C4-2B (cell line): ENCODE results near the gene KAT14.

Source experiments
- ZFX ChIP-seq: fragments of 450-650 bp; IDR thresholded peaks from 2 replicates; pipeline ENCODE4 v1.6.1; 2017
- TF ChIP-seq, protein P1 (sequence below): fragments of 450-650 bp; conservative IDR thresholded peaks from 2 replicates; pipeline ENCODE4 v1.5.1; 2017; ENCODE audit warnings: mild to moderate bottlenecking

DNA sequence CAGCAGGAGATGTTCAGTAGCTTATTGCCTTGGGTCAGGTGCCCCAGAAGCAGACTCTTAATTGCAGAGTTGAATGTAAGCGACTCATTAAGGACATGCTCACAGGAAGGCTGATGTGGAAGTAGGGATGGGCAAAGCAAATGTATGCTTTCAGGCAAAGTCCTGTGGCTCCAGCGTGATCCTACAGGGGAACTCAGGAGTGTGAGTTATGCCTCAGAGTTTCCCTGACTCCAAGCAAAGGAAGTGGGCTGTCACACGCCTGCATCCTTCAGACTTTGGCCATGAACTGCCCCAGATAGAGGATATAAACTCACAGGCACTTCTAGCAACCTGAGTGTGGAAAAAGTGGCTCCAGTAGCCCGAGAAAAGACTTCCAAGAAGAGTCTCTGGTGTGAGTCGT lies 85.7 kb downstream of the KAT14 start:
- TF ChIP-seq, protein P1, sequence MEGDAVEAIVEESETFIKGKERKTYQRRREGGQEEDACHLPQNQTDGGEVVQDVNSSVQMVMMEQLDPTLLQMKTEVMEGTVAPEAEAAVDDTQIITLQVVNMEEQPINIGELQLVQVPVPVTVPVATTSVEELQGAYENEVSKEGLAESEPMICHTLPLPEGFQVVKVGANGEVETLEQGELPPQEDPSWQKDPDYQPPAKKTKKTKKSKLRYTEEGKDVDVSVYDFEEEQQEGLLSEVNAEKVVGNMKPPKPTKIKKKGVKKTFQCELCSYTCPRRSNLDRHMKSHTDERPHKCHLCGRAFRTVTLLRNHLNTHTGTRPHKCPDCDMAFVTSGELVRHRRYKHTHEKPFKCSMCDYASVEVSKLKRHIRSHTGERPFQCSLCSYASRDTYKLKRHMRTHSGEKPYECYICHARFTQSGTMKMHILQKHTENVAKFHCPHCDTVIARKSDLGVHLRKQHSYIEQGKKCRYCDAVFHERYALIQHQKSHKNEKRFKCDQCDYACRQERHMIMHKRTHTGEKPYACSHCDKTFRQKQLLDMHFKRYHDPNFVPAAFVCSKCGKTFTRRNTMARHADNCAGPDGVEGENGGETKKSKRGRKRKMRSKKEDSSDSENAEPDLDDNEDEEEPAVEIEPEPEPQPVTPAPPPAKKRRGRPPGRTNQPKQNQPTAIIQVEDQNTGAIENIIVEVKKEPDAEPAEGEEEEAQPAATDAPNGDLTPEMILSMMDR: no peak
- TF ChIP-seq ZFX: no peak
